ENCODE data around the gene TBC1D2B.
"Not testable (repeated sequence)": the region's sequence is repeated elsewhere in the genome, so short reads cannot be mapped to it uniquely, and the experiment has no call there.

Gene TBC1D2B

DNA sequence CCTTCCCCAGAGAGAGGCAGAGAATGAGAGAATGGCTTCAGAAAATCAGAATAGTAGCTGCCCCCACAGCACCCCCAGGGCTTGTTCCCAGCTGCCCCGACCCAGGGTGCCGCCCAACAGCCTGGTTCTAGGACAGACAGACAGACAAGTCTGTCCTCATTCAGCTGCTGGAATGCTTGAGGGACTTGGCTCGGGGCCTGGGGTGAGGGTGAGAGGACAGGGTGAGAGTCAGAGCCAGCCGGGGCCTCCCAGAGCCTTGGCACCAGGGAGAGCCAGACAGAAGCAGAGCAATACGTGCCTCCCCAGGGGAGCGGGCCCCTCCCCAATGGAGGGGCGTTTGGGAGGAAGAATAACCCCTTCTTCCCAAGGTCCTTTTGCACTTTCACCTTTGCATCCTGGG lies 105.6 kb downstream of the TBC1D2B start:
- not testable (repeated sequence) for DNase-seq

- DNase-seq: peak in 1 of 2 experiments; percentile 4
These were observed 106.6 kb downstream of the TBC1D2B start for GRCh38 chr15:77970813-77971360.

DNA sequence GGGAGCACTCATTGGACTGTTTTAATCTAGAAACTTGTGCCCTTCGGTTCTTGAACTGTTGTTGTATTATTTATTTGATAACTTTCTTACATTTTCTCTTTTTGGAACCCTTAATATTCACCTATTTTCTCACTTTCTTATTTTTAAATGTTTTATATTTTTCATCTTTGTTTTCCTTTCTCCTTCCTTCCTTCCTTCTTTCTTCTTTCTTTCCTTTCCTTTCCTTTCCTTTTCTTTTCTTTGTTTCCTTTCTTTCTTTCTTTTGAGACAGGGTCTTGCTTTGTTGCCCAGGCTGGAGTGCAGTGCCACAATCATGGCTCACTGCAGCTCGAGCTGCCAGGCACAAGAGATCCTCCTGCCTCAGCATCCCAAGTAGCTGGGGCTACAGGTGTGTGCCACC lies 108.5 kb downstream of the TBC1D2B start:
- DNase-seq: no peak

DNA sequence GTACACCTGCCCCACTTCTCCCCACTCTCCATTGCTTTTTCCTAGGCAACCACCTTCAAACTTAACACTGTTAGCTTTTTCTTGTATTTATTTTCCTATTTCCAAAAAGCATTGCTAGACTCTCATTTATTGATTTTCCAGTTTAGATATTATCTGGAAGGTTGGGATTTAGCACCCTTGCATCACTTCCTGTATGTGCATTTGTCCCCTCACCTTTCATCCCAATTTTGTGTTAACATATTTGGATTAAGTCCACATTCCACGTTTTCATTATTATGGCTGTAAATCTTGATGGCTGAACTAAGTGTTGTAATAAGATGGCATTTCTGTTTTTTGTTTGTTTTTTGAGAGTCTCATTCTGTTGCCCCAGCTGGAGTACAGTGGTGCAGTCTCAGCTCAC lies 109.7 kb downstream of the TBC1D2B start:
- no peak for DNase-seq

DNA sequence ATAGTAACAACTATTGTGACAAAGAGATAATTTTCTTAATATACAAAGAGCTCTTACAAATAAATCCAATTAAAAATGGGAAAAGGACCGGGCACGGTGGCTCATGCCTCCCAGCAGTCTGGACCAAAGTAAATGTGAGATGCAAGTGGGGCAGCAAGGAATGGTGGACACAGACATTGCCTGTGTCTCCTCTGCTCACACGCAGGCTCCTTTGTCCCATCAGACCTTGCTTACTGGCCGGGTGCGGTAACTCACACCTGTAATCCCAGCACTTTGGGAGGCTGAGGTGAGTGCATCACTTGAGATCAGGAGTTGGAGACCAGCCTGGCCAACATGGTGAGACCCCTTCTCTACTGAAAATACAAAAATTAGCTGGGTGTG lies 110.3 kb downstream of the TBC1D2B start:
- DNase-seq: not testable (repeated sequence)

- peak in 1 of 2 experiments; percentile 40 for DNase-seq
These were observed 110.8 kb downstream of the TBC1D2B start for GRCh38 chr15:77966540-77967234.

- no peak for DNase-seq
These were observed 113.3 kb downstream of the TBC1D2B start for GRCh38 chr15:77964193-77964592.

DNA sequence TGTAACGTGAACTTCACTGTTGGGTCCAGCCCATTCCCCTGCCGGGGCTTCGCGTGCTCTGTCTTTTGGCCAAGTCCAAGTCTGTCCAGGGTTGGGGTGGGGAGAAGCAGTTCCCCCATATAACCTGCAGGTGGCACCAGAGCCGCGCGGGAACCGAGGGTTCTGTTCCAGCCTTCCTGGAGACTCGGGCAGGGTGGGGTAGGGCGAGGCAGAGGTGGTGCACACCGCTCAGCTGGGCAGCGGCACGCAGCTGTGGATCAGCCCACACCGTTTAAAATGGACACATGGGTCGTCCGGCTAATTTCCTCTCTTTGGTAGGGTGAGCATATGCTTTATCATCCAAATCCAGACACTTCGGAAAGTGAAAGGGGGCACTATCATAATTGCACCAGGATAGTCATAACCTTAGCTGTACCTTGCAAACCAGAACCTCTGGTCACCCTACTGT lies 118.1 kb downstream of the TBC1D2B start:
- peak; percentile 29 to 68 for DNase-seq

- not testable (repeated sequence) for DNase-seq
These were observed 118.6 kb downstream of the TBC1D2B start for GRCh38 chr15:77958716-77959431.

DNA sequence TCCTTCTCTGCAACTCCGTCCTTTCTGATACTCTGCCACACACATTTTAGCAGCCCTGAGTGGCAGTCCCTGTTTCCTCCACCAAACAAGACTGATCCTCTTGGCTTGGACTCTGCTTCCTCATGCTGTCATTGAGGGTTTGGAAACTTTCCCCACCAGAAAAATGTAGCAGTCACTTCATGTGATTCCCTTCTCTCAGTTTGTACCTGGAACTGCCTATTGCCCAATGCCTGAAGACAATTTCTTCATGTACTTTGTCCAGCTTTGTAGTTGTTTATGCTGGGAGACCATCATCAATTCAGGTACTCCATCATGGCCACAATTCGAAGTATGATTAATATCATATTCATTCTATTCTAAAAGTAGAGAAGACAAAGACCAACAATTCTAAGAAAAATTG lies 119.5 kb downstream of the TBC1D2B start:
- not testable (repeated sequence) for DNase-seq

GRCh38 chr15:77953926-77954325 lies 123.6 kb downstream of the TBC1D2B start:
- not testable (repeated sequence) for DNase-seq

DNA sequence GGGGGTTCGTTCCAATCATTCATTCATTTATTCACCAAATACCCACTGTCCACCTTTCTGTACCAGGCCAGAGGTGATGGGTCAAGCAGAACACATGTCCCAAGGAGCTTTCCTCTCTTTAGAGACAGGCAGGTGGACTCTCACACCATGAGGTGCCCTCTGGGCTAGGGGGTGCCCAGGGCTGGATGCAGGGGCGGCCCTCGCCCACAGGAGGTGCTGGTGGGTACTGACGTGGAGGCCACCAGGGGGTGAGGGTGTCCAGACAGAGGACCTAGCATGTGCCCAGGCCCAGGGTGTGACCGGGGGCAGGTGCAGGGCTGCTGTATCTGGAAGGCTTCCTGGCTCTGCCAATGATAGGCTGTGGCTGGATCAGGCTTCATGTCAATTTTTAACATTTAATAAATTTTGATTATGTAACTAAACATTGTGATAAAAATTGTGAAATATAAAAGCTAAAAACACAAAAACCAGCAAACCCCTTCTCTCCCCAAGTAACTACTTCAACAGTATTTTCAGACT lies 124.5 kb downstream of the TBC1D2B start:
- DNase-seq: not testable (repeated sequence)

DNA sequence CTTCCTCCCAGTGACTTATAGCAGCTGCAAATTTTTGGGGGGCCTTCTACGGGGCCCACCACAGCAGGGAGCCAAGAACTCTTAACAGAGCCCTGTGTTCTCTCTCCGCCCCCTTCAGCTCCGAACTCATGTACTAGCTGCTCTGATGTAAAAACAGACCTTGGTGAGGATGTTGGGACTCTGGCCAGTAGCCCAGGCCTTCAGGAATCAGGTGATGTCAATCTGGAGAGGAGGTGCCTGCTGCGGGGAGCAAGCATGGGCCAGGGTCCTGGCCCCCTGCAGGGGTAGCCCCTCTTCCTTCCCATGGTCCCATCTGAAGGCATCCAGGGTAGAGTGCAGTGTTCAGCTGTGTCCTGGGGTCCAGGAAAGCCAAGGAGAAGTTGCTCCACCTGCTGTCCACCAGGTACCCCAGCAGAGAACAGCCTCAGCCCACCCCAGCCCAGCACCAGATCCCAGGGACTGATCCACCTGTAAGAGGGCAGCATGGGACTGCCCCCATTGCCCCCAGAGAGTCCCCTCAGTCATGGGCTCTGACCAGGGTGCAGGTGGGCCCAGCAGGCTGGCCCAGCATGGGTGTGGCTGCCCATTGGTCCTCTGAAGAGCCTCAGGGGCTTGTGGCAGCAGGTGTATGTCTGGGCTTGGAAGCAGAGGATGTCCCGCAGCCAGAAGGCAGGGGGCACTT lies 126.3 kb downstream of the TBC1D2B start:
- DNase-seq: not testable (repeated sequence)

- not testable (repeated sequence) for DNase-seq
These were observed 127.0 kb downstream of the TBC1D2B start for GRCh38 chr15:77950470-77950869.

GRCh38 chr15:77945566-77945965 lies 131.9 kb downstream of the TBC1D2B start:
- DNase-seq: no peak

Measured in NCI-H446 (cell line).